GM19328 (cell line): ENCODE data around the gene MRPL40.
"Not testable (repeated sequence)": the region's sequence is repeated elsewhere in the genome, so short reads cannot be mapped to it uniquely, and the experiment has no call there.

ENCODE experiments used
- ATAC-seq: cut with Tn5 transposase; IDR thresholded peaks from one replicate; pipeline ENCODE4 v1.9.1; 2021; ENCODE audit warnings: mild to moderate bottlenecking, moderate library complexity; ENCODE audit not compliant: unreplicated experiment

The MRPL40 gene

DNA sequence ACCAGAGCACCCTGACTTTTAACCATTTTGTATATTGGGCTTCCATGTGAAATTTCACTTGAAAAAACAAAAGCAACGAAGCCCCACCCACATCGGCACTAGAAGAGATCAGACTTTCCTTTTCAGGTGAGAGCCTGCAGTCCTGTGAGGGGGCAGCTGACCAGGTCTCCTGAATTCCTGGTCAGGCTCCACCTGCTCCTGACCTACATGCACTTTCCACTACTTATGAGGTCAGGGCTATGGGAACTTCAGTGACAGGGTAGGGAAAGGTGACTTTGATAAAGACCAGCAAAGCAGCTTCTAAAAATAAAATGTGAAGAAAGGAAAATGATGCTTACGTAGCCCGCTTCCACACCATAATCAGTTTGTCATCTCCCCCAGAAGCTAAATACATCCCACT is 25.5 kb upstream of the MRPL40 start:
- ATAC-seq = no peak

- no peak for ATAC-seq
Measured at GRCh38 chr22:19407649-19408606, 24.4 kb upstream of the MRPL40 start.

DNA sequence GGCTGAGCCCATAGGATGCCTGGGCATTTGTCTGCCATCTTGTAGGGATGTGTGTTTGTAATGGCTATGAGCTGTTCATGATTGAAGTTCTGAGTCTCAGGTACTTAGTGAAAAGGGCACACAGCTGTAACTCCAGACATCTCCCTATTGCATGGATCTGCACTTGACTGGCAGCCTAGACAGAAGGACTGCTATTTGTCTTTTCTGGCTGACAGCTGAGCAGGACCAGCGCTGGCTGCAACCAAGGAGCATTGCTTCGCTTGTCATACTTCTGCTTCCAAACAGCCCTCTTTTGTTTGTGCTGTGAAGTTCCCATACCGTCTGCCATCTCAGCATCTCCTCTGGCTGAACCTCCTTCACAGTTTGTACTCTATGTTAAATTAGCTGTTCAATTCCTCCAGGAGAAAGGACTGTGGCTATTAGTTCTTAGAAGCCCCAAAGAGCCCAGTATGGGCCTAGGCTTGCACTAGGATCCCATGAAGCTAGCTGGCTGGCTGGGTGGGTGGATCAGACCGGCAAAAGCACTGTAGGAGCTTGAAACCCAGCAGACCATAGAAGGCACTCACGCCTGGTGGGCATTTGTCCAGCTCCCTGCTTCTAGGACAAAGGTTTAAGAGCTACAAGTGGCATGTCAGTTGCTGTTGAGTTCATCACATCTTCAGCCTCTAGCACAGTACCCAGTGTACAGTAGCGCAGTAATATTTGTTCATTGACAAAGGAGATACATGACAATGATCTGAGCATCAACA is 21.2 kb upstream of the MRPL40 start:
- ATAC-seq = no peak

GRCh38 chr22:19411690-19412045 is 20.7 kb upstream of the MRPL40 start:
- no peak for ATAC-seq

DNA sequence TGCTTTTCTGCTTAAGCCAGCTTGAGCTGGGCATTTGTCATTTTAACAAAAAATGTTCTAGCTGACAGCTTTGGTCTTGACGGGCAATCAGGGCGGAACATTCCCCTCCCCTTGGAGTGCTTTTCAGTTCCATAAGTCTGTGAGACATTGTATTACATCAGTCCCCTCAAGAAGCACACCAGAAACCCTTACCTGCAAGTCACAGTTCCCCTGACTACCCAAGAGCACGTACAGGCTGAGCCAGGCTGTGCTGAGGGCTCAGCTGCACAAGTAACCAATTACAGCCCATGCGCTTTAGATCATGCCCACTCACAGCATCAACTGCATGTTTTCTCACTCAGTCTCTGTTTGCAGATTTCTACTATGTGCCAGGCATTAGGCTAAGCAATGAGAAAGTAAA is 19.9 kb upstream of the MRPL40 start:
- no peak for ATAC-seq

GRCh38 chr22:19412923-19413322 is 19.4 kb upstream of the MRPL40 start:
- no peak for ATAC-seq

DNA sequence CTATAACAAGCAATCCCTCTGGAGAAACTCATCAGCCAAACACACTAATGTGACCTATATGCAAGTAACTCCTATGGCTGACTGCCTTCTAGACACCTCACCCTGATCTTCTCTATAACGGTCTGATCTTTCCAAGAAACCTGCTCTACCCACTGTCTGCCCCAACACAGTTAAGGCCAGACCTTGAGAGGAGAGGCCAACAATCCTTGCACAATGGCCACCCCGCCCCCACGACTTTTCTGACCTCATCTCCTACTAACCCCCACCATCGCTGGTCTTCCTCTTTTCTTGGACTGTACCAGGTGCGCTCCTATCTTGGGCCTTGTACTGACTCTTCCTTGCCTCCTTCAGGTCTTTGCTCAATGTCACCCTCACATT is 13.3 kb upstream of the MRPL40 start:
- ATAC-seq = no peak

DNA sequence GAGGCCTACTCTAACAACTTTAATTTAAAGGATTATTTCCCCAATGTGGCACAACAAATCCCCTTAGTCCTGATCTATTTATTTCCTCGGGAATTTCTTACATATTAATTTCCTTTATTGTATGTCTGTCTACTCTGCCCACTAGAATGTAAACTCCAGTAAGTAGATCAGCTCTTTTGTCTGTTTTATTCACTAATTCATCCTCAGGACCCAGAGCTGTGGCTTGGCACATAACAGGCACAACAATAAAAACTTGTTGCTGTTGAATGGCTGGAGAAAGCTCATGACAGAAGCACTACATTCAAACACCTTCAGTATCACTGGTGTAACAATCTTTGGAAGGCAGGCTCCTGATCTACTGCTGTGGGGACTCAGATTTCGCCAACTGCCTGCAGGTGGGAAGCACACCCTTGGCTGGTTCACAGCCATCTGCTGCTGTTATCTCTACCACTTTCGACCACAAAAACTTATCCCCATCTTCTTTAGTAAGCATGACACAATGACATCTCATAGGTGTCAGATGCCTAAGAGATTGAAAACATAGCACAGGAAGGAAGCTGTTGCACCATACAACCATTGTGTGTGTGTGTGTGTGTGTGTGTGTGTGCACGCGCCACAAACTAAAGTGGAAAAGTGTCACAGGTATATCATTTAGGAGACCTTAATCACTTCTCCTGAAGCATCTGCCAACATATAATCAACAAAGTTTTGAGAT is 12.7 kb upstream of the MRPL40 start:
- no peak for ATAC-seq

DNA sequence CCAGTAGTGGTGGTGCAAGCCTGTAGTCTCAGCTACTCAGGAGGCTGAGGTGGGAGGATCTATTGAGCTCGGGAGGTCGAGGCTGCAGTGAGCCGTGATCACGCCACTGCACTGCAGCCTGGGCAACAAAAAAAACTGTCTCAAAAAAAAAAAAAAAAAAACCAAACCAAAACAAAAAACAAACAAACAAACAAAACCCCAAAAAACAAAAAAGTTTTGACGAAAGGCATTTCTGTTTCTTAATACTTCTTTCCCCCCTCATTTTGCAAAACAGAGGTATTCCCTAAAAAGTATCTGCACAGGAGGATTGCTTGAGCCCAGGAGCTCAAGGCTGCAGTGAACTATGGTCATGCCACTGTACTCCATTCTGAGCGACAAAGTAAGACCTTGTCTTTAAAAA is 12.0 kb upstream of the MRPL40 start:
- ATAC-seq = no peak

- ATAC-seq = no peak
Measured at GRCh38 chr22:19422440-19423301, 9.7 kb upstream of the MRPL40 start.

GRCh38 chr22:19424186-19424500 is 8.2 kb upstream of the MRPL40 start:
- ATAC-seq = no peak

DNA sequence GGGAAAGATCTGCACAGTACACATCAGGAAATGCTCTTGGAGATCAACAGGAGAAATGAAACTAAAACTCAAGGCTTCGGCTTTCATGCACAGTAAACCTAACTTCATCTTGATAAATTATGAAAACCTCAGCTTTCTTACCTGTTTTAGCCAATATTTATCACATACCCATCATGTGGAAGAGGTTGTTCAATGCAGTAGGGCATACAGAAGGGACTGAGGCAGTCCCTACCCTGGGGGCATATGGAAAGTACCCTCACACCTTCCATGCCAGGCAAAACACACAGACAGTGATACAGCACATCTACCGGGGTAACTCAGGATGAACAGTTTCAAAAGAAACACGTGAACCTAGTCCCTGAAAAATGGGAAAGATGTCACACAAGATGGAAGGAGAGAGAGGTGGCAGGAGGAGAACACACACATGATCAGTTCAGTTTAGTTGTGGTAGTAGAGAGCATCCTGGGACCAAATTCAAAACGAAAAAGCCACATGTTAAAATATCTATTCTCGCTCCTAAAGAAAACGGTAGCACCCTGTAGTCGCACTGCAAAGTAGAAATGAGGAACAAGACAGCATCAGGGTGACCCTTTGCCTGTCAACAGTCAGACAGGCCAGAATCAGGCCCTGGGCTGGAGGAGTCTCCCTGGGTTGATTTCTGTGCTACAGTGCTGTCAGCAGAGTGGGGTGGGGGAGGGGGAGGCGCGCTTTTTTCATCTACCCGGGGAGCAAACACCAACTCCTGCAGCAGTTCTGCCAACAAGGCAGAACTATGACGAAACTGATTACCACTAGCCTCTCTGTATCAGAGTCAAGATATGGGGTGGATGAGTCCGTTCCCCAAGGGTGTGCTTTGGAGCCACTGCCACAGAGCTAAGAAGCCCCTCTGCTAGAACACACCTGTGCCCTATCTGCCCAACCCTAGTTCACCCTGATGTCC is 2.1 kb upstream of the MRPL40 start:
- no peak for ATAC-seq

DNA sequence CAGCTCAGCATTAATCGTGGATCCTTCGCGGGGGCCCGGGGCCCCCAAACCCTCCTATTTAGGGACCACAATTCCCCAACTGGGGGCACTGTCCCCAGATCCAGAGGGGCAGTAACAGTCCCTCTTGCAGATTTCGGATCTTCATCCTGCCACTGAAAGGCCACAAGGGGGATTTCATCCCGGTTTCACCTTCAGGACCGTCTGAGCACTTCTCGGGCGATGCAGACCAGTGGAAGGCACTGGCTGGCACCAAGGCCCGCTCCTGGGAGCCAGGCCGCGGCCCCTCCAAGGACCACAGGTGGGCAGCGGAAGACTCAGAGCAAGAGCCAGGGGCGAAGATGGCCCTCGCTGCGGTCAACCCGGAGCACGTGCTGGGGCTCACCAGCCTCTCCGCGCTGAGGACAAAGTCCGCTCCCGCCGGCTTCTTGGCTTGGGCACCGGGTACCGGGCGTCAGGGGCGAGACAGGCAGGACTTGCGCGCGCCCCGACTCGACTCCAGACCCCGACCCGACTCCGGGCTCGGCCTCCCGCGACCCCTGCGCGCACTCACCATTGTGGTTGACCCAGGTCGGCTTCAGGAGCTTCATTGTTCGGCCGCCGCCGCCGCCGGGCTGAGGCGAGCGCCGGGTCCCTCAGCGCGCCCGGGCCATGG is 1.3 kb upstream of the MRPL40 start:
- no peak for ATAC-seq

DNA sequence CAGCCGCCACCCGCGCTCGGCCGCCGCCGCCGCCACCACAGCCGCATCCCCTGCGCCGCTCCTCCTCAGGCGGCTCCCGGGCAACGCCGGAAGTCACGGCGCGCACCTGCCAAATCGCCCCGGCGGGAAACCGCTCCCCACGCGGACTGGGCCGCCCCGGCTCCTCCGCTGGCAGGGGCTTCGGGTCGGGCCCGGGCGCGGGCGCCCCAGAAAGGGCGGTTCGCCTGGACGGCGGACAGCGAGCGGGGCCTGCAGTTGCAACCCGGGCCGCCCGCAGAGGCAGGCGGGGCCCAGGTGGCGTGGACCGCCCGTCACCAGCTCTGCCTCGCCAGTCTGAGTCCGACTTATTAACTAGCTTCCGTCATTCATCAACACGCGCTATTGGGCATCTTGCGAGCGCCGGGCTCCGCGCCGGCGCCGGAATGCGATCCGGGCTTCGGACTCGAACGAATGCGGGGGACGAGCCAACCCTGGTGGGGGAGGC is 654 bp upstream of the MRPL40 start, which contains the start of gene HIRA:
TSS of gene HIRA (minus strand) at position 85 of the 484 bp plus-strand sequence. CDS start 257 bp downstream, outside the sequence.
- ATAC-seq = peak; percentile 33

DNA sequence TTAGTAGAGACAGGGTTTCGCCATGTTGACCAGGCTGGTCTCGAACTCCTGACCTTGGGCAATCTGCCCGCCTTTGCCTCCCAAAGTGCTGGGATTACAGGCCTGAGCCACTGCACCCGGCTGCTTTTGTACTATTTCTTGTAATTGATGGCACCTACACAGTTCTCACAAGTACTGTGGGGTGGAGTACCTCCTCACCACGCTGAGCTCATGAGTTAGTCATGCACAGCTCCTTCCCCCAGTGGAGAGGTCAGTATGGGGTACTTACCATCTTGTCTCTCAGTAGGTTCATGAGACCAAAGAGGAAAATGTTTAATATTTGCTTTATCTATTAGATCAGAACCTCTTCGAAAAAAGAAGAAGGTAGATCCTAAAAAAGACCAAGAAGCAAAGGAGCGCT is 2.1 kb downstream of the MRPL40 start:
- no peak for ATAC-seq

GRCh38 chr22:19434829-19435580 is 2.7 kb downstream of the MRPL40 start:
- ATAC-seq = no peak

GRCh38 chr22:19436444-19437161 is 4.3 kb downstream of the MRPL40 start:
- ATAC-seq = not testable (repeated sequence)
